ENCODE results near the gene PYGM.

- TF ChIP-seq CTCF (IDR thresholded peaks at IDR 0.05) (no peak), POLR2AphosphoS5 (IDR thresholded peaks at IDR 0.05) (no peak)
Observed at GRCh38 chr11:64790205-64791095, 30.7 kb upstream of the PYGM start.

Data from prostate gland (tissue), 2 donors.